ENCODE measurements around the gene PLK1. TPM values are rescaled to one million over a fixed set of nuclear protein-coding genes. Genes with fewer than 3 reads are reported as not detected.

PLK1 gene
- total and polyA plus RNA-seq, 2 of the 13 experiments (the other 11 are each of a cell fraction or from before 2014, with no cell fraction given) = 71.5 to 76.3 TPM

GRCh38 chr16:23712976-23713375 is 34.3 kb downstream of the PLK1 start, which contains the start of gene ERN2:
Gene ERN2, minus strand, starts transcription at chr16:23713222. Its CDS starts 35 bp downstream, at chr16:23713187.
- intact Hi-C loops (cut with micrococcal nuclease; ENCODE audit: unreplicated experiment) (no loop called here), in situ Hi-C loops (cut with HindIII; ENCODE audit: extremely low pct_ligation_motif_present, low pct_unique_long_range_greater_than_20kb) (loop anchor here (10.0 kb wide), 1 partner anchor 62 kb away; no protein-coding TSS in a partner anchor)
- H3K9me3 ChIP-seq (ENCODE audit: low read length) = peaks cover 19% of the 10 kb centered on the region
- H3K79me2 ChIP-seq (ENCODE audit: insufficient read depth, low read length) = no peaks in the 10 kb centered on the region
- no TSS peak for BruUV-seq (replicated peaks)
- FAIRE-seq (no peak), ATAC-seq (no peak), DNase-seq (ENCODE audit: low spot score) (no peak)
- H3K4me2 ChIP-seq (ENCODE audit: low read depth, low read length) = no peak within 1 kb of the TSS
- no peak within 1 kb of the TSS for H3K9ac ChIP-seq (ENCODE audit: insufficient read depth, low read depth, low read length)
- TF ChIP-seq BRF2 (CRISPR knock-in tag; IDR thresholded peaks at IDR 0.05) (no peak), THYN1 (CRISPR knock-in tag; IDR thresholded peaks at IDR 0.05; ENCODE audit: borderline replicate concordance, low read depth) (no peak), ZNF598 (CRISPR knock-in tag; IDR thresholded peaks at IDR 0.05; ENCODE audit: borderline replicate concordance) (no peak), ZFP62 (CRISPR knock-in tag; IDR thresholded peaks at IDR 0.05) (no peak), ZNF768 (CRISPR knock-in tag; IDR thresholded peaks at IDR 0.05) (peak; percentile 56; the same call in 1 of the 2 replicates)
- peaks cover under 1% of the 10 kb centered on the region; the same call in 1 of the 2 replicates for H3K4me1 ChIP-seq (ENCODE audit: insufficient read depth, low read length)
- no peaks in the 10 kb centered on the region for H4K20me1 ChIP-seq (ENCODE audit: insufficient read depth, low read length)
- no peak within 1 kb of the TSS for H3K27ac ChIP-seq (ENCODE audit: extremely low read length, insufficient read depth, low read length)
- ChIA-PET CTCF (ENCODE audit: low intra/inter-chr PET ratio, low total read pairs) (no interaction called here), POLR2A (no interaction called here)
- 82% methylated on average over 29 of the region's 37 CpGs for WGBS (ENCODE audit: low lambda C conversion rate)
- H3K4me3 ChIP-seq (replicated peaks in 1 of 3; ENCODE audit: insufficient read depth in 1 of 3, low read depth in 2 of 3, low read length in 3 of 3) = no peak within 1 kb of the TSS
- no peak within 1 kb of the TSS for H2AFZ ChIP-seq (ENCODE audit: low read length)
- peaks cover 3 to 8% of the 10 kb centered on the region in 2 experiments; a peak in 1 of 5 replicates for H3K27me3 ChIP-seq (ENCODE audit: control insufficient read depth in 1 of 2, insufficient read depth in 2 of 2, low read length in 2 of 2)
- no peaks in the 10 kb centered on the region for H3K36me3 ChIP-seq (replicated peaks in 1 of 2; ENCODE audit: control insufficient read depth in 1 of 2, insufficient read depth in 2 of 2, low read length in 2 of 2)

- no peaks in the 10 kb centered on the region for H4K20me1 ChIP-seq (ENCODE audit: insufficient read depth, low read length)
- intact Hi-C loops (cut with micrococcal nuclease; ENCODE audit: unreplicated experiment) = no loop called here
- FAIRE-seq (no peak), DNase-seq (ENCODE audit: low spot score) (no peak), ATAC-seq (no peak)
- ChIA-PET POLR2A (no interaction called here), CTCF (ENCODE audit: low intra/inter-chr PET ratio, low total read pairs) (no interaction called here)
- H3K27ac ChIP-seq (ENCODE audit: extremely low read length, insufficient read depth, low read length) = no peak overlapping the region
- no peaks in the 10 kb centered on the region for H3K9me3 ChIP-seq (ENCODE audit: low read length)
- H2AFZ ChIP-seq (ENCODE audit: low read length) = no peak overlapping the region
- H3K4me3 ChIP-seq (replicated peaks in 1 of 3; ENCODE audit: insufficient read depth in 1 of 3, low read depth in 2 of 3, low read length in 3 of 3) = no peak overlapping the region
- H3K36me3 ChIP-seq (replicated peaks in 1 of 2; ENCODE audit: control insufficient read depth in 1 of 2, insufficient read depth in 2 of 2, low read length in 2 of 2) = no peaks in the 10 kb centered on the region
- peaks cover 0 to 8% of the 10 kb centered on the region in 2 experiments; a peak in 1 of 5 replicates for H3K27me3 ChIP-seq (ENCODE audit: control insufficient read depth in 1 of 2, insufficient read depth in 2 of 2, low read length in 2 of 2)
- no peak overlapping the region for H3K9ac ChIP-seq (ENCODE audit: insufficient read depth, low read depth, low read length)
- no peak overlapping the region for H3K4me2 ChIP-seq (ENCODE audit: low read depth, low read length)
- BruUV-seq (replicated peaks) = no TSS peak
- no peaks in the 10 kb centered on the region for H3K4me1 ChIP-seq (ENCODE audit: insufficient read depth, low read length)
- in situ Hi-C loops (cut with HindIII; ENCODE audit: extremely low pct_ligation_motif_present, low pct_unique_long_range_greater_than_20kb) = loop anchor here (10.0 kb wide), 1 partner anchor 58 kb away; no protein-coding TSS in a partner anchor
- 53% methylated on average over 5 of the region's 5 CpGs for WGBS (ENCODE audit: low lambda C conversion rate)
- no peaks in the 10 kb centered on the region for H3K79me2 ChIP-seq (ENCODE audit: insufficient read depth, low read length)
- TF ChIP-seq HNF1B (CRISPR knock-in tag; IDR thresholded peaks at IDR 0.05) (no peak), MAFF (IDR thresholded peaks at IDR 0.05; ENCODE audit: low read depth, low read length) (peak; percentile 54; the same call in 1 of the 2 replicates), KAT2B (IDR thresholded peaks at IDR 0.05; ENCODE audit: borderline replicate concordance, low read depth, low read length) (no peak), TFDP1 (CRISPR knock-in tag; IDR thresholded peaks at IDR 0.05; ENCODE audit: borderline replicate concordance) (no peak), LRRFIP1 (CRISPR knock-in tag; conservative IDR thresholded peaks at IDR 0.05) (no peak), MXD4 (CRISPR knock-in tag; IDR thresholded peaks at IDR 0.05) (no peak), MAFK (conservative IDR thresholded peaks at IDR 0.05 in 1 of 2, IDR thresholded peaks at IDR 0.05 in 1 of 2; ENCODE audit: low read length in 2 of 2) (peak; percentile 50 to 72; a peak in 2 of 4 replicates)
These were observed 37.8 kb downstream of the PLK1 start for GRCh38 chr16:23716484-23716883.

Data from HepG2 (cell line).